GM19043 (cell line): ENCODE measurements around the gene FBXO22.
"Not testable (repeated sequence)": the region's sequence is repeated elsewhere in the genome, so short reads cannot be mapped to it uniquely, and the experiment has no call there.

Experiments used
- ATAC-seq: cut with Tn5 transposase; IDR thresholded peaks from one replicate; pipeline ENCODE4 v1.9.1; 2021; ENCODE audit warnings: low read depth; ENCODE audit not compliant: unreplicated experiment

FBXO22 gene

DNA sequence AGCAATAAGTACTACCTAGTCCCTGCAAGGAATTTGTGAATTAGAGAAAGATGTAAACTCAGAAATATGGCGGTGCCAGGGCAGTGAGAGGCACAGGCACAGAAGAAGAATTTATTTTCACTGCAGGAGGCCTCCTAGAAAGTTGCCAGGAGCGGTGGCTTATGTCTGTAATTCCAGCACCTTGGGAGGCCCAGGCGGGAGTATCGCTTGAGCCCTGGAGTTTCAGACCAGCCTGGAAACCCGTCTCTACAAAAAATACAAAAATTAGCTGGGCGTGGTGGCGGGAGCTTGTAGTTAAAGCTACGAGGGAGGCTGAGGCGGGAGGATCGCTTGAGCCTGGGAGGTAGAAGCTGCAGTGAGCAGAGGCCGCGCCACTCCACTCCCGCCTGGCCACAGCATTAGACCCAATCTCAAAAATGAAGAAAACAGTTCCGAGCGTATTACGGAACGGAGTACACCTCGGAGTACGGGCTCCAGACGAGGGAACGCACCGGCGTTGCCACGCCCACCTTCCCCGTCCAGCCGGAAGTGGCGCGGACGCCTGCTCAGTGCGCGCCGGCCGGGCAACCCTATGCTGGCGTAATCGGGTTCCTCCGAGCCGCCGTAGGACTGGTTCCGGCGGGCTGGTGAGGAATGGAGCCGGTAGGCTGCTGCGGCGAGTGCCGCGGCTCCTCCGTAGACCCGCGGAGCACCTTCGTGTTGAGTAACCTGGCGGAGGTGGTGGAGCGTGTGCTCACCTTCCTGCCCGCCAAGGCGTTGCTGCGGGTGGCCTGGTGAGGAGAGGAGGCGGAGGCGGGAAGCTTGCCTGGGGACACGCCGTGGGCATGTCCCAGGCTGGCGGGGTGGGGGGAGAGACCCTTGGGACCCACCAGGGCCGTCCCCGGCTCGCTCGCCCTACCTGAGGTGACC lies at the start of gene FBXO22:
Gene FBXO22 (plus strand): TSS at position 548 of the 909 bp plus-strand sequence. CDS start 86 bp downstream, at position 634.
- peak; percentile 94 for ATAC-seq

DNA sequence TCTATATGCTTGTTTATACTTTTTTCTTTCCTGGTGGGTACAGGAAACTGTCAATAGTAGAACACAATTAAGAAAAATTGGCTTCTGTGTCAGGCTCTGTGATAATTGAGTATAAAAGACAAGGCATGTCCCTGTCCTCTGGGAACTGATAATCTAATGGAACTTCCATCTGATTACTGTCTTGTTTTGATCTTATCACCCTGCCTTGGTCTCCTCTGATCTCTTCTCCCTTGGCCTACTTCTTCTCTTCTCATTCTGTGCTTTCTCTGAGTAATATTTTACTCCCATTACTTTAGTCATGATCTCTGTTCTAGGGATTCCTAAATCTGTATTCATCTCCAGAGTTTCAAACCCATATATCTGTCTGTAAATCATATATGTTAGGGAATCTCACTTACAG lies 45.8 kb upstream of the FBXO22 start:
- no peak for ATAC-seq

DNA sequence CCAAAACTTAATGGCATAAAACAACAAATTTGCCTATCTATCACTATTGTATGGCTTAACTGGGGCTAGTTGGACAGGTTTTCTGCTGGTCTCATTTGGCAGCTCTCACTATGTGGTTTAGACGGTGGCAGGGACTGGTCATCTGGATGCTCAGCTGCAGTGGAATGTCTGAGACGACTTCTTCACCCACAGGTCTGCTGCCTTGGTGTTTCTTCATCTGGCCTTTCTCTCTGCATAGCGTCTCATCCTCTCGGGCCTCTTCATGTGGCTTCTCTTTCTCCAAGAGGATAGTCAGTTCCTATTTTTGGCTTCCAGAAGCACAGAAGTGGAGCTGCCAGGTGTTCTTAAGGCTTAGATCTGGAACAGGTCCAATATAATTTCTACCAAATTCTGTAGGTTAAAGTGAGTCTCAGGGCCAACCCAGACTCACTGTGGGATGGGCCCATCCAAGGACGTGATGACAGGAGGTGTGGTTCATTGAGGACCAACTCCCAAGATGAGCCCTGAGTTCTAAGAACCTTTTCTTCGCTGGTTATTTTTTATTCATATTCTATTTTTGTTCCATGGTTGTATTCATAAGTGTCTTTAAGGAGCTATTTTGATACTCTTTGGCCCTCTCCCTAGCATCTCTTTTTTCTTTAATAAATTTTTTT lies 41.8 kb upstream of the FBXO22 start:
- no peak for ATAC-seq

DNA sequence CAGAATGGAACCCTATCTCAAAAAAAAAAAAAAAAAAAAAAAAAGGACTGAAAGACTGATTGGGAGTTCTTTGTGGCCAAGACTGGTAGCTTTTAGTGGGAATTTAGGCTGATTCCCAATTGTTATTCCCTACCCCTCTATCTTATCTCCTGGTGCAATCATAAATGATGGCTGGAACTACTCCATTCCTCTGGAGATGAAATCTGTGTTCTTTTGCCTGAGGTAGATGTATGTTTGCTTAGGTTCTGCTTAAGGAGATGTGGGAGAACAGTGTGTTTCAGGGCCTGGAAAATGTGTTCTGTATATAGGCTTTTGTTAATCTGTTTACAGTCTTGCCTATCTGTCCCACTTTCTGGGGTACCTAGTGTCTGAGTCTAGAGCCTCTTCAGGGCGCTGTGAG lies 40.9 kb upstream of the FBXO22 start:
- no peak for ATAC-seq

DNA sequence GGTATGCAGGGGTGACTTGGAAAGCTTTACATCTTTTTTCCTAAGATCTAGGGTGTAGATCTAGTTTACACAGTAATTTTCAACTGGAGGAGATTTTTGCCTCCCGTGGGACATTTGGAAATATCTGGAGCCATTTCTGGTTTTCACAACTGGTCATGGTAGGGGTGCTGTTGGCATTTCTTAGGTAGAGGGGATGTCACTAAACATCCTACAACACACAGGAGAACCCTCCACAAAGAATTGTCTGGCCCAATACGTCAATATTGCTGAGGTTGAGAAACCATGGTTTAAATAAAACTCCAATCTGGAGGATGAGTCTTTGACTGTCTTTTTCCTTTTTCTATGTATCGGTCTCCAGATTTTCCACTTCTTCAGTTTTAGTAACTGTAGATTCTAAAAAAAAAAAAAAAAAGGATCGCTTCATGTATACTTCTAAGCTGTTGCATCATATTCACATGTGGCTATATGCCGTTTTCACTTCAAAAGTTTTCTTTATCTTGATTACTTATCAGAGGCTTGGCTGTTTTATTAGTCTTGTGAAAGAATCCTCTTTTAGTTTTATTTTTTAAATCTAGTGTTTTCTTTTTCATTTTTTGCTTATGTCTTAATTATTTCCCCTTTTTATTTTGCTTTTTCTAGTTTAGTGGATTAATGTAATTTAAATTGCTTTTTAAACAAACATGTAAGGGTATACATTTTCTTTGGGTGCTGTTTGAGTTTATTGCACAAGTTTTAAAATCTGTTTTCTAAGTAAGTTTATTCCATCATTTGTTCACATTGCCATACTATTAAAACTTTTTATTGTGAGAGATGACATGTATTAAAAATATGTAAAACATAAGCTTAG lies 39.2 kb upstream of the FBXO22 start:
- no peak for ATAC-seq

DNA sequence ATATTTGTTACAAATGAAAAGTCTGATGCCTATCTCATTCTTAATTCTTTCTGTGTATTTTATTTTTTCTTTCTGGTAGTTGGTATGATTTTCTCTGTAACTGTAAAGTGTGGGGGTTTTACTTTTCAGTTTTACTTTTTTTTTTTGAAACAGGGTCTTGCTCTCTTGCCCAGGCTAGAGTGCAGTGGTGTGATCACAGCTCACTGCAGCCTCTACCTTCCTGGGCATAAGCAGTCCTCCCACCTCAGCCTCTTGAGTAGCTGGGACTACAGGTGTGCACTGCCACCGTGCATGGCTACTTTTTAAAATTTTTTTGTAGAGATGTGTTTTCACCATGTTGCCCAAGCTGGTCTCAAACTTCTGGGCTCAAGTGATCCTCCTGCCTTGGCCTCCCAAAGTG lies 37.6 kb upstream of the FBXO22 start:
- ATAC-seq: not testable (repeated sequence)

DNA sequence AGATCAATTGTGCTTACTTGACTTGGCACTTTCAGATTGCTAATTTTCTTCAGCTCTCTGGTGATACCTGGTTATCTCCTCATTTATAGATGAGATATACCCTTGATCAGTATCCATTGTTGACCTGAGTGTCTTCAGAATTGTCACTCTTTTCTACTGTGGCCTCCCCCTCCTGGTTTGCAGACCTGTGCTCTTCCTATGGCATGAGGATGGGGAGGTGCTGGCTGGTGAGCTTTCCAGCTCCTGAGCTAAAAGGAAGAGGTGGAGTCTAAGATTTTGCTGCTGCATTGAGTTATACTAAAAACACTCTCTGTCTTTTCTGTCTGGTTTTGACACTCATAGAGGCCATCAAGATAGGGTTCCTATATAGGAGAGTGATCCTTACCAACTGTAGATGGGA lies 36.8 kb upstream of the FBXO22 start:
- ATAC-seq: no peak

DNA sequence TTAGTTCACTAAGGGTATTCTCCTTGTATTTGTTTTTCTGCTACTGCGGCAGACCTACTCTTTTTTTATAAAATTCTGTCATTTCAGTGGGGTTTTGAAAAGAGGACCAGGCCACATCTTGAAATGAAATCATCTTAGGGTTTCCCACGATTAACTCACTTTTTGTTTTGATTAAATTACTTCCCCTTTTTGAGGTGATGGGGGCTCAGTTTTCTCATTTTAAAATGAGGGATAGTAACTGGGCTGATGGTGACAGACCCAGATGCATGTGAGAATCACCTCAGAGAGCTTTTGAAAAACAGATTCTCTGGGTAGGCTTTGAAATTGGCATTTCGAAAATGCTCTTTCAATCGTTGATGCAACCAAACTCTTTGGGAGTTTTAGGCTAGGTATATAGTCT lies 36.2 kb upstream of the FBXO22 start:
- ATAC-seq: no peak

DNA sequence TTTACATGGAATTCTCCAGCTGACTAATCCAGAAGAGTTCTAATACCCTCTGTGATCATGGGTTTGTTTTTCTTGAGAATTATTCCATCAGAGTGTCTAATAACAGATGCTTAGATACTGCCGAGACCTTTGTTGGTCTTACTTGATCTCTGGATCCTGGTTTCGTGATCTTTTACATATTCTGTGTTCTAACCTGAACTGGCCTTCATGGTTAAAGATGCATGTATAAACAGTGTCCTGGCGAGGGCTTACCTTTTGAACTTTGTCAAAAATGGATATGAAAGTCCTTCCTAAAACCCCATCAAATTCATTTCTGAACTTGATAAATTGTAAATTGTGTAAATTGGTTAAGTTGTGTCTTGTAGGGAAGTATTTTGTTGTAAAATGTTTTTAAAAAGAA lies 35.7 kb upstream of the FBXO22 start:
- no peak for ATAC-seq

DNA sequence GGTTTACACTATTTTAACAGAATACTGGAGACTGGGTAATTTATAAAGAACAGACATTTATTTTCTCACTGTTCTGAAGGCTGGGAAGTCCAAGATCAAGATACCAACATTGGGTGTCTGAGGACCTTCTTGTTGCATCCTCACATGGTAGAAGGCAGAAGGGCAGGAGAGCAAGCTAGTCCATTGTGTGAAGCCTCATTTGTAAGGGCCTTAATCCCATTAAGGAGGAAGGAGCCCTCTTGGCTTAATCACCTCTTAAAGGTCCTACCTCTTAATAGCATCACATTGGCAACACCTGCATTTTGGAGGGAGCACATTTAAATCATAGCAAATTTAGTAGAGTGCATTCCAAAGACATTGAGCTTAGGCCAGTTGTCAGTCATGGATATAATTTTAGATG lies 34.2 kb upstream of the FBXO22 start:
- ATAC-seq: no peak

DNA sequence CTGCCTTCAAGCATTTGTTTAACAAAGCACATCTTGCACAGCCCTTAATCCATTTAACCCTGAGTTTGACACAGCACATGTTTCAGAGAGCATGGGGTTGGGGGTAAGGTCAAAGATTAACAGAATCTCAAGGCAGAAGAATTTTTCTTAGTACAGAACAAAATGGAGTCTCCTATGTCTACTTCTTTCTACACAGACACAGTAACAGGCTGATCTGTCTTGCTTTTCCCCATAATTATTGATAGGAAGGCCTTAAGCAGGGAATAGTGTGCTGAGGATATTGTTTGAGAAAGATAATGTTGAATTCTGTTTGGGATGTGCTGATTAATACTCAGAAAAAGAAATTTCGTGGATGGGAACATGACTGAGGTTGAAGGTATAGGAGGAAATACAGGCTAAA lies 32.1 kb upstream of the FBXO22 start:
- ATAC-seq: not testable (repeated sequence)

DNA sequence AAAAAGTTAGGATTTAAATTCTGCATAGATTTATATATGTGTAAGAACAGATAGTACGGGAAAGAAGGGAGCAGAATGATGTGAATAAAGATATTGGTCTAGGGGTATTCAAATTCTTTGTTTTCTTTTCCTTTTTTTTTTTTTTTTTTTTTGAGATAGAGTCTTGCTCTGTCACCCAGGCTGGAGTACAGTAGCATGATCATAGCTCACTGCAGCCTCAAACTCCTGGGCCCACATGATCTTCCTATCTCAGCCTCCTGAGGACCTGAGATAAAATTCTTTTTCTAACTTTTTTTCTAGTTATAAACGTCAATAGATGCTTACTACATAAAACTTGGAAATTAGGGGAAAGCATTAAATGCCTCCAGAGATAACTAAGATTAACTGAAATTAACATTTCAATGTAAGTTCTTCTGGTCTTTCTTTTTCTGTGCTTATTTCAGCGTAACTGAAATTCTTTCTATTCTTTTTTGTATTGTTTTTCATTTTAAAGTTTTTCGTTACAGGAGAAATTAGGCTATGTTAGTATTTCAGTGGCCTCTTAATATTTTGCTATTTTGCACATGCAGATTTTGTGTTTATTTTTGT lies 31.2 kb upstream of the FBXO22 start:
- ATAC-seq: no peak

DNA sequence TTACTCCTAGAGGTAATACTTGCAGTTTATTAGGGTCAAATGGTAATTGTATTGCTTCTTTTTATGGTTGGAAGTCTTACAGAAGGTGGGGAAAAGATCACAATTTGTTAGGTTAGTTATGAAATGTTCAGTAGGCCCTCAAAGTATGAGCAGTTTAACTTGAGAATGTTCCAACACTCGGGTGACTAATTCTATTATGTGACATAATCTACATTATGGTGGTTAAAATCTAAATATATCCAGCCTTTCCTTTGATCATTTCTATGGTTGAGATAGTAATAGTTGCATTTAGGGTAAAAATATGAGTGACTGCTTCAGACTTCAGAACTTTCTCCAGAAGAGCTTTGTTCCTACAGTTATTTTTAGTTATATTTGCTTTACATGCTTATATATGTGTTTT lies 19.6 kb upstream of the FBXO22 start:
- ATAC-seq: no peak

DNA sequence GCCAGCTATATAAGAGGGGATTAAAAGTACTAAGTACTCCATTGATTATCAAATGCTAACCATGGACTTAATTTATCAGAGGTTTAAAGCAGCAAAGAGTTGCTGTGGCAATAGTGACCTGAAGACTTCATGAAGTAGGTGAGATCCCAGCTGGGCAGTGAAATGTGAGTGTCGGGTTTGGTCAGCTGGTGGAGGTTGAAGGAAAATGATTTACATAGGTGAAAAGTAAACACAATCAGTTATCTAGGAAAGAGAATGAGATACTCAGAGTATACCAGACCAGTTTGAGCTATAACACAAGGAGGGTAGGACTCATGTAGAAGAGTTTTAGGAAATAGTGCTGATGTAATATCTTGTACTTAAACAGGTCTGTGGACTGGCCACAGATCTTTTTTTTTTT lies 16.5 kb upstream of the FBXO22 start:
- ATAC-seq: no peak

DNA sequence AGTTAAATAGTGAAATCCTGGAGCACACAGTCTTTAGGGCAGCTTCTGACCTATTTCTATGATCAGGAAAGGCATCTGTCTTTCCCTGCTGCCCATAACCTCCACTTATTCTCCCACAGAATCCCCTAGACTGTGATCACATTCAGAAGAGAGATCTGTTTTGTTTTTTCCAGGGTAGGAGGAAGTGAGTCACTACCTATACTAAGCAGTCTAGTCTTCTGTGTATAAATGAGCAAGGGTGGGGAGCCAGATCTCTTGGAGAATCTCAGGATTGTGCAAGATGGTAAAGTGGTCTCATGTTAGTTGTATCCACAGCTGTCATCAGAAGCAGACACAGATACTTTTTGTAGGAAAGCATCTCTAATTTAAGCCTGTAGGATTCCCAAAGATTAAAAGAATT lies 11.8 kb upstream of the FBXO22 start:
- no peak for ATAC-seq

DNA sequence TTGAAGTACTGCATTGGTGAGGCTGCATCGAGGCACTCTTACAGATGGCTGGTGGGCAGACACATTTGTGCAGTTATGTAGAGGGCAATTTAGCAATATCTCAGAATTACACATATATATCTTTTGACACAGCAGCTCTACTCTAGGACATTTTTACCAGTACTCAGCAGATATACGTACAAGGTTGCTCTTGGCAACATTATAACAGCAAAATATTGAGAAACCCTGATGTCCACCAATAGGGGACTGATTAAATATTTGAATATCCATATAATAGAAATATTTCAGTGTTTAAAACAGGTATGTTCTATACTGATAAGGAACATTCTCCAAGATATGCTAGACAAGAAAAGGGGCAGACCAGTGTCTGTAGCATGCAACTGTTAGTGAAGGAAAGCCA lies 7.9 kb upstream of the FBXO22 start:
- no peak for ATAC-seq

DNA sequence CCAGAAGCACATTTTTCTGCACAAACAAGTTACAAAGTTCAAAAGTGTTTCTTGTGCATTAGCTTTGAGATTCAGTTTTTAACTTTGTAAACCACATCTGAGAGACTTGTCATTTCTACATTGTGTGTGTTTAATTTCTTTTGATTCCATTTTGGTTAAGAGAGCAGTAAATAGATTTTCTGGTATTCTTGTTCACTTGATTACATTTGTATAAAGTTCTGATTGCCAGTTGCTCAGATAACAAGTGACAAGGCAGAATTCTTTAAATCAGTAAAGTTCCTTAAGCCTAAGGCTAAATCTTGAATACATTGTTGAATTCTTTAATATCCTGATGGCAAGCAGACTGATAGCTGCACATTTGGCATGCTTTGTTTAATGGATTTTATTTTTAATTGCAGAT lies 3.1 kb upstream of the FBXO22 start:
- ATAC-seq: no peak

DNA sequence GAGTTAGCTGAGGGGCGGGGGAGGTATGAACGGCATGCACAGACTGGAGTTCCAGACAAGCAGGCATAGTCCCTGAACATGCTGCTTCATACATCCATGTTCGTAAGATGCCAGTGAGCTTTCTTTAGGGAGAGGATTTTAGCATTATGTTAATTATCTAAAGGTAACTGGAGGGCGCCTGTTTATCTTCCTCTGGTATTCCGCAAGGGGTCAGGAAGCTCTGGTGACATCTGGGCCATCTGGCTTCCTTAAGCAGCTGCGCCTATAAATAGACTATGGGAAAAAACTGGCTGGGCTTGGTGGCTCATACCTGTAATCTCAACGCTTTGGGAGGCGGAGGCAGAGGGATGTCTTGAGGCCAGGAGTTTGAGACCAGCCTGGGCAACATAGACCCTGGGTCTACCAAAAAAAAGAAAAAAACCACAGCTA lies 1.5 kb upstream of the FBXO22 start:
- ATAC-seq: no peak

DNA sequence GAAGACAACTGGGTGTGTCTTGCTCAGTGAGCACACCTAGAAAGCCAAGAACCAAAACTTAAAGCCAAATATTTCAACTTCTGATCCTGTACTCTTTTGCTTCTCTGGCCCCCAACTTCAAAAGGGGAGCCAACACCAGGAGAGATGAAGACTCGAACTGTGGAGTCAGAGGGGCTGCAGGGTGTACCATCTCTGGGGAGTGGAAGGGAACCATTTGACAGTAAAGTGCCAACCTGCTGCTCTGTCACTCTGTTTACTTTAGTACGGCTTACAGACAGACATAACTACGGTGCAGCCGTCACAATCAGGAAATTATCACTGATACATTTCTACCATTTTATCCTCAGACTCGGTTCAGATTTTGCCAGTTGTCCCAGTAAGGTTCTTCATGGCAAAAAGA lies 1.6 kb downstream of the FBXO22 start:
- no peak for ATAC-seq

DNA sequence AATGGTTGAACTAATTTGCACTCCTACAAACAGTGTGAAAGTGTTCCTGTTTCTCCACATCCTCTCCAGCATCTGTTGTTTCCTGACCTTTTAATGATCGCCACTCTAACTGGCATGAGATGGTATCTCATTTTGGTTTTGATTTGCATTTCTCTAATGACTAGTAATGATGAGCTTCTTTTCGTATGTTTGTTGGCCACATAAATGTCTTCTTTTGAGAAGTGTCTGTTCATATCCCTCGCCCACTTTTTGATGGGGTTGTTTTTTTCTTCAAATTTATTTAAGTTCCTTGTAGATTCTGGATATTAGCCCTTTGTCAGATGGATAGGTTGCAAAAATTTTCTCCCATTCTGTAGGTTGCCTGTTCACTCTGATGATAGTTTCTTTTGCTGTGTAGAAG lies 6.7 kb downstream of the FBXO22 start:
- ATAC-seq: not testable (repeated sequence)

DNA sequence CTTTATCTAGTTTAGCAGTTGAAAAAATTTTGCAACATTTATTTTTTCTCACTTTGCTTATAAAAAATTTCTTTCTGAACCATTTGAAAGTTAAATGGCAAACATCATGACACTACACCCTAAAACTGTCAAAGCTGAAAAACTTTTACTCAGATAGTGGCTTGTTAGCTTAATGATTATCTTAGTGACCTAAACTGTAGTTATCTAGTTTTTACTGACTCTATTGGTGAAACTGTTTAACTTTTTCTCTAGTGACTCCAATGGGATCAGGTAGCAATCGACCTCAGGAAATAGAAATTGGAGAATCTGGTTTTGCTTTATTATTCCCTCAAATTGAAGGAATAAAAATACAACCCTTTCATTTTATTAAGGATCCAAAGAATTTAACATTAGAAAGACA lies 13.3 kb downstream of the FBXO22 start:
- ATAC-seq: no peak
